Stimulated activated CD8-positive, alpha-beta memory T cell treated with anti-CD3 and anti-CD28 coated beads, Interleukin-4, amount 100 ng/mL, for 48 hours (primary cell): Measurements from ENCODE around the gene TRAK1.
A peak's percentile ranks its signal among the peaks of the same experiment; 100 is the strongest.

Experiments used
- DNase-seq: peaks from one replicate; pipeline ENCODE4 v3.0.0-alpha.2; 2020

The TRAK1 gene

GRCh38 chr3:42068303-42069088 is 22.7 kb upstream of the TRAK1 start:
- no peak for DNase-seq

- DNase-seq: no peak
Observed at GRCh38 chr3:42070089-42070488, 21.1 kb upstream of the TRAK1 start.

GRCh38 chr3:42070524-42070923 is 20.6 kb upstream of the TRAK1 start:
- no peak for DNase-seq

- DNase-seq: peak; percentile 11
Observed at GRCh38 chr3:42071904-42072812, 19.0 kb upstream of the TRAK1 start.

- no peak for DNase-seq
Observed at GRCh38 chr3:42072831-42073301, 18.3 kb upstream of the TRAK1 start.

- no peak for DNase-seq
Observed at GRCh38 chr3:42077785-42078184, 13.4 kb upstream of the TRAK1 start.

GRCh38 chr3:42078677-42079076 is 12.5 kb upstream of the TRAK1 start:
- no peak for DNase-seq

- DNase-seq: peak; percentile 9
Observed at GRCh38 chr3:42079701-42080452, 11.3 kb upstream of the TRAK1 start.

GRCh38 chr3:42080453-42080872 is 10.7 kb upstream of the TRAK1 start:
- DNase-seq: no peak

GRCh38 chr3:42081838-42082473 is 9.2 kb upstream of the TRAK1 start:
- DNase-seq: no peak

GRCh38 chr3:42084586-42084985 is 6.6 kb upstream of the TRAK1 start:
- no peak for DNase-seq

GRCh38 chr3:42085641-42086376 is 5.3 kb upstream of the TRAK1 start:
- peak; percentile 15 for DNase-seq

- peak; percentile 9 for DNase-seq
Observed at GRCh38 chr3:42088803-42089530, 2.2 kb upstream of the TRAK1 start.

- no peak for DNase-seq
Observed at GRCh38 chr3:42092006-42092405, 849 bp downstream of the TRAK1 start.

- peak; percentile 23 for DNase-seq
Observed at GRCh38 chr3:42094128-42094527, 3.0 kb downstream of the TRAK1 start.

GRCh38 chr3:42094691-42095391 is 3.7 kb downstream of the TRAK1 start:
- no peak for DNase-seq

GRCh38 chr3:42095540-42095939 is 4.4 kb downstream of the TRAK1 start:
- no peak for DNase-seq

GRCh38 chr3:42096796-42097565 is 5.8 kb downstream of the TRAK1 start:
- DNase-seq: peak; percentile 43

- no peak for DNase-seq
Observed at GRCh38 chr3:42097566-42097946, 6.4 kb downstream of the TRAK1 start.

- DNase-seq: no peak
Observed at GRCh38 chr3:42098171-42098570, 7.0 kb downstream of the TRAK1 start.
